Neural cell (in vitro differentiated cells): ENCODE data around the gene TOR1A. TPM values are rescaled to one million over a fixed set of nuclear protein-coding genes. Genes with fewer than 3 reads are reported as not detected.

Experiments
- H2AFZ ChIP-seq: fragments of 200-600, 300-800 bp; sonication (generic), shearing (Covaris generic); 2 replicates; pipeline ENCODE4 v1.6.0; 2014; ENCODE audit warnings: low read depth, mild to moderate bottlenecking, antibody characterized with exemption, low read length, moderate library complexity
- H3F3A ChIP-seq: fragments of 200-600 bp; shearing (Covaris generic); 2 replicates; pipeline ENCODE4 v1.6.1; 2016; ENCODE audit warnings: mild to moderate bottlenecking, moderate library complexity, mixed read lengths, antibody characterized with exemption, low read length; ENCODE audit not compliant: insufficient read depth, poor library complexity, severe bottlenecking
- H3K27ac ChIP-seq: fragments of 200-600, 300-800 bp; sonication (generic), shearing (Covaris generic); 2 replicates; pipeline ENCODE4 v1.5.1; 2014; ENCODE audit warnings: mild to moderate bottlenecking, low read length, moderate library complexity
- H3K27me3 ChIP-seq: fragments of 300-800, 200-600 bp; sonication (generic), shearing (Covaris generic); 2 replicates; pipeline ENCODE4 v1.6.0; 2014; ENCODE audit warnings: mild to moderate bottlenecking, low read depth, low read length, moderate library complexity; ENCODE audit not compliant: insufficient read depth
- H3K36me3 ChIP-seq: fragments of 300-800, 200-600 bp; sonication (generic), shearing (Covaris generic); 2 replicates; pipeline ENCODE4 v1.5.1; 2014; ENCODE audit warnings: mild to moderate bottlenecking, antibody characterized with exemption, low read length, moderate library complexity; ENCODE audit not compliant: insufficient read depth
- H3K4me2 ChIP-seq: fragments of 300-800, 200-600 bp; sonication (generic), shearing (Covaris generic); 2 replicates; pipeline ENCODE4 v1.6.0; 2014; ENCODE audit warnings: mild to moderate bottlenecking, low read length
- H3K4me3 ChIP-seq: fragments of 300-800, 200-600 bp; sonication (generic), shearing (Covaris generic); 2 replicates; pipeline ENCODE4 v1.5.1; 2014; ENCODE audit warnings: mild to moderate bottlenecking, low read length, moderate library complexity
- H3K79me2 ChIP-seq: fragments of 200-600 bp; shearing (Covaris generic); replicated peaks from 2 replicates; pipeline ENCODE4 v1.6.0; 2014; ENCODE audit warnings: mild to moderate bottlenecking, low read length, moderate library complexity; ENCODE audit not compliant: insufficient read depth
- H3K9ac ChIP-seq: fragments of 300-800, 200-600 bp; sonication (generic), shearing (Covaris generic); 2 replicates; pipeline ENCODE4 v1.6.1; 2016; ENCODE audit warnings: mild to moderate bottlenecking, low read length, mixed read lengths
- H3K9me2 ChIP-seq: fragments of 200-600 bp; shearing (Covaris generic); 2 replicates; pipeline ENCODE4 v1.6.1; 2016; ENCODE audit warnings: mild to moderate bottlenecking, low read length, mixed read lengths; ENCODE audit not compliant: insufficient read depth
- H3K9me3 ChIP-seq: fragments of 200-600, 300-800 bp; sonication (generic), shearing (Covaris generic); 2 replicates; pipeline ENCODE4 v1.6.1; 2016; ENCODE audit warnings: mild to moderate bottlenecking, mixed run types, low read length, moderate library complexity, mixed read lengths
- H4K20me1 ChIP-seq: fragments of 200-600 bp; shearing (Covaris generic); 2 replicates; pipeline ENCODE4 v1.6.1; 2016; ENCODE audit warnings: mild to moderate bottlenecking, mixed run types; ENCODE audit not compliant: insufficient read depth
- EP300 ChIP-seq: fragments of 450-650 bp; conservative IDR thresholded peaks from 2 replicates; pipeline ENCODE4 v1.6.1; 2014; ENCODE audit warnings: antibody characterized with exemption, mild to moderate bottlenecking, moderate library complexity; ENCODE audit not compliant: poor library complexity, severe bottlenecking
- EZH2 ChIP-seq: fragments of 200-600, 300-800 bp; shearing (Covaris generic), sonication (generic); IDR thresholded peaks from 2 replicates; pipeline ENCODE4 v1.6.1; 2014; ENCODE audit warnings: antibody characterized with exemption, low read length, borderline replicate concordance, mild to moderate bottlenecking; ENCODE audit not compliant: insufficient read depth, poor library complexity, severe bottlenecking
- MXI1 ChIP-seq: fragments of 450-650 bp; conservative IDR thresholded peaks from 2 replicates; pipeline ENCODE4 v1.6.1; 2014; ENCODE audit warnings: antibody characterized with exemption, mild to moderate bottlenecking; ENCODE audit not compliant: poor library complexity, severe bottlenecking
- POLR2AphosphoS5 ChIP-seq: IDR thresholded peaks from 2 replicates; pipeline ENCODE4 v1.6.1; 2012
- RAD21 ChIP-seq: fragments of 450-650 bp; conservative IDR thresholded peaks from 2 replicates; pipeline ENCODE4 v1.6.1; 2014; ENCODE audit warnings: antibody characterized with exemption, mild to moderate bottlenecking, moderate library complexity
- SMC3 ChIP-seq: fragments of 450-650 bp; conservative IDR thresholded peaks from 2 replicates; pipeline ENCODE4 v1.6.1; 2014; ENCODE audit warnings: antibody characterized with exemption, mild to moderate bottlenecking, moderate library complexity; ENCODE audit not compliant: poor library complexity
- TAF1 ChIP-seq: IDR thresholded peaks from 2 replicates; pipeline ENCODE4 v1.6.1; 2012; ENCODE audit warnings: low read depth
- polyA plus RNA-seq: library from polyadenylated mRNA; depleted of rRNA; stranded (reverse); fragments of >200 nt; gene quantifications from 2 replicates; pipeline ENCODE4 v1.2.3, GENCODE V29; 2014
- TF ChIP-seq, protein P1 (sequence below): fragments of 450-650 bp; IDR thresholded peaks from 2 replicates; pipeline ENCODE4 v1.5.1; 2014; ENCODE audit warnings: antibody characterized with exemption, mild to moderate bottlenecking, moderate library complexity; ENCODE audit not compliant: poor library complexity, severe bottlenecking
- TF ChIP-seq, protein P2 (sequence below): IDR thresholded peaks from 2 replicates; pipeline ENCODE4 v1.6.1; 2012; ENCODE audit warnings: borderline replicate concordance

Gene TOR1A
- polyA plus RNA-seq, 1 donor from 2014 or later, result 56.3 TPM

DNA sequence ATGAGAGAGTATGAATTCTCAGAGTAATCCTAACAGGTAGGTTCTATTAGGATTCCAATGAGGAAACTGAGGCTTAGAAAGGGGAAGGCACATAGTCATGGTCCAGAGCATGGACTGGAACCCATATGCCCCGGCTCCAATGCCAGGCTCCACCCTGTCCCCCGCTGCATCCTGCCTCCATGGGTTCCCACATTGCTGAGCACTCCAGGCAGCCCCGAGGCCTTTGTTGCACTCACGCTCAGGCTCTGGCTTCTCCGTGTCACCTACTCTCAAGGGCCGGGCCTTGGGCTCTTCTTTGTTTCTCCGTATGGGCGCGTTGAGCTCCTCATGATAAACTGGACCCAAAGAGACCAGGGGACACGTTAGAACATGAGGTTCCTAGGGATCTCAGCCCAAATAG is 5.0 kb upstream of the TOR1A start:
- TF ChIP-seq SMC3, result no peak
- TF ChIP-seq, protein P1, sequence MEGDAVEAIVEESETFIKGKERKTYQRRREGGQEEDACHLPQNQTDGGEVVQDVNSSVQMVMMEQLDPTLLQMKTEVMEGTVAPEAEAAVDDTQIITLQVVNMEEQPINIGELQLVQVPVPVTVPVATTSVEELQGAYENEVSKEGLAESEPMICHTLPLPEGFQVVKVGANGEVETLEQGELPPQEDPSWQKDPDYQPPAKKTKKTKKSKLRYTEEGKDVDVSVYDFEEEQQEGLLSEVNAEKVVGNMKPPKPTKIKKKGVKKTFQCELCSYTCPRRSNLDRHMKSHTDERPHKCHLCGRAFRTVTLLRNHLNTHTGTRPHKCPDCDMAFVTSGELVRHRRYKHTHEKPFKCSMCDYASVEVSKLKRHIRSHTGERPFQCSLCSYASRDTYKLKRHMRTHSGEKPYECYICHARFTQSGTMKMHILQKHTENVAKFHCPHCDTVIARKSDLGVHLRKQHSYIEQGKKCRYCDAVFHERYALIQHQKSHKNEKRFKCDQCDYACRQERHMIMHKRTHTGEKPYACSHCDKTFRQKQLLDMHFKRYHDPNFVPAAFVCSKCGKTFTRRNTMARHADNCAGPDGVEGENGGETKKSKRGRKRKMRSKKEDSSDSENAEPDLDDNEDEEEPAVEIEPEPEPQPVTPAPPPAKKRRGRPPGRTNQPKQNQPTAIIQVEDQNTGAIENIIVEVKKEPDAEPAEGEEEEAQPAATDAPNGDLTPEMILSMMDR, result no peak
- no peak for TF ChIP-seq TAF1
- TF ChIP-seq EP300, result no peak
- no peak for TF ChIP-seq MXI1
- TF ChIP-seq, protein P2, sequence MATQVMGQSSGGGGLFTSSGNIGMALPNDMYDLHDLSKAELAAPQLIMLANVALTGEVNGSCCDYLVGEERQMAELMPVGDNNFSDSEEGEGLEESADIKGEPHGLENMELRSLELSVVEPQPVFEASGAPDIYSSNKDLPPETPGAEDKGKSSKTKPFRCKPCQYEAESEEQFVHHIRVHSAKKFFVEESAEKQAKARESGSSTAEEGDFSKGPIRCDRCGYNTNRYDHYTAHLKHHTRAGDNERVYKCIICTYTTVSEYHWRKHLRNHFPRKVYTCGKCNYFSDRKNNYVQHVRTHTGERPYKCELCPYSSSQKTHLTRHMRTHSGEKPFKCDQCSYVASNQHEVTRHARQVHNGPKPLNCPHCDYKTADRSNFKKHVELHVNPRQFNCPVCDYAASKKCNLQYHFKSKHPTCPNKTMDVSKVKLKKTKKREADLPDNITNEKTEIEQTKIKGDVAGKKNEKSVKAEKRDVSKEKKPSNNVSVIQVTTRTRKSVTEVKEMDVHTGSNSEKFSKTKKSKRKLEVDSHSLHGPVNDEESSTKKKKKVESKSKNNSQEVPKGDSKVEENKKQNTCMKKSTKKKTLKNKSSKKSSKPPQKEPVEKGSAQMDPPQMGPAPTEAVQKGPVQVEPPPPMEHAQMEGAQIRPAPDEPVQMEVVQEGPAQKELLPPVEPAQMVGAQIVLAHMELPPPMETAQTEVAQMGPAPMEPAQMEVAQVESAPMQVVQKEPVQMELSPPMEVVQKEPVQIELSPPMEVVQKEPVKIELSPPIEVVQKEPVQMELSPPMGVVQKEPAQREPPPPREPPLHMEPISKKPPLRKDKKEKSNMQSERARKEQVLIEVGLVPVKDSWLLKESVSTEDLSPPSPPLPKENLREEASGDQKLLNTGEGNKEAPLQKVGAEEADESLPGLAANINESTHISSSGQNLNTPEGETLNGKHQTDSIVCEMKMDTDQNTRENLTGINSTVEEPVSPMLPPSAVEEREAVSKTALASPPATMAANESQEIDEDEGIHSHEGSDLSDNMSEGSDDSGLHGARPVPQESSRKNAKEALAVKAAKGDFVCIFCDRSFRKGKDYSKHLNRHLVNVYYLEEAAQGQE, result no peak
- no peak for TF ChIP-seq POLR2AphosphoS5
- TF ChIP-seq RAD21, result no peak
- TF ChIP-seq EZH2, result no peak
- no peak overlapping the region for H3K9ac ChIP-seq
- no peak overlapping the region for H2AFZ ChIP-seq
- no peak overlapping the region for H3K4me3 ChIP-seq
- no peaks in the 10 kb centered on the region for H3K36me3 ChIP-seq
- H3K9me2 ChIP-seq, result no peaks in the 10 kb centered on the region
- no peak overlapping the region for H3K27ac ChIP-seq
- peaks cover 5% of the 10 kb centered on the region for H3K79me2 ChIP-seq
- no peaks in the 10 kb centered on the region for H3K9me3 ChIP-seq
- no peaks in the 10 kb centered on the region for H3K27me3 ChIP-seq
- no peak overlapping the region for H3K4me2 ChIP-seq
- H4K20me1 ChIP-seq, result no peaks in the 10 kb centered on the region
- no peaks in the 10 kb centered on the region for H3F3A ChIP-seq

DNA sequence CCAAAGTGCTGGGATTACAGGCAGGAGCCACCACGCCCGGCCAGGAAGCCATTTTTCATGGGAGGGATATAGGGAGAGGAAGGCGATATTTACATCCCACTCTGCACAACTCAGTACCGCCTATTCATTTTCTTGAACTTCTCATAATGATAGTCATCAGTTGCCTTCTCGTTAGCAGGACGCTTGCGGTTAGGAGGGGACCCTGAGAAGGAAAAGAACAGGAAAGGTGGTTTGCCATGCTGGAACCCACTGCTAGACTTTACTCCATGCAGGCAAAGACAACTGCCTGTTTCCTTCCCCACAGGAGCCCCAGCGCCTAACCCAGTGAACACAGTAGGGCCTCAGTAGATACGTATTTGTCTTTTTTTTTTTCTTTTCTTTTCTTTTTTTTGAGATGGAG is 4.1 kb upstream of the TOR1A start:
- Histone ChIP-seq H3K36me3 (no peaks in the 10 kb centered on the region), H2AFZ (no peak overlapping the region), H3K27ac (no peak overlapping the region)

More for the DNA sequence above, 4.1 kb upstream of the TOR1A start:
- no peaks in the 10 kb centered on the region for H4K20me1 ChIP-seq
- no peak overlapping the region for H3K4me3 ChIP-seq
- H3K9me3 ChIP-seq, result no peaks in the 10 kb centered on the region
- no peaks in the 10 kb centered on the region for H3K27me3 ChIP-seq
- no peak overlapping the region for H3K4me2 ChIP-seq
- H3F3A ChIP-seq, result no peaks in the 10 kb centered on the region
- H3K9ac ChIP-seq, result no peak overlapping the region
- no peaks in the 10 kb centered on the region for H3K9me2 ChIP-seq
- no peak for TF ChIP-seq RAD21
- TF ChIP-seq EP300, result no peak
- TF ChIP-seq, protein P2, result no peak
- TF ChIP-seq, protein P1, result no peak
- TF ChIP-seq MXI1, result no peak
- TF ChIP-seq POLR2AphosphoS5, result no peak
- no peak for TF ChIP-seq SMC3
- TF ChIP-seq EZH2, result no peak
- TF ChIP-seq TAF1, result no peak
- H3K79me2 ChIP-seq, result peaks cover 1% of the 10 kb centered on the region
